HCT116 (cell line): Measurements from ENCODE around the gene TENM4. TPM values are rescaled to one million over a fixed set of nuclear protein-coding genes. Genes with fewer than 3 reads are reported as not detected.

Source experiments
- ATAC-seq: fragments of 200-7000 bp; cut with Tn5 transposase; 2 replicates; pipeline ENCODE4 v1.9.1; 2020; ENCODE audit warnings: mild to moderate bottlenecking, moderate library complexity
- BruUV-seq: library from RNA; stranded (reverse); fragments of 400-500 nt; replicated peaks from 2 replicates; lab custom pipeline; 2021; lab: Mats Ljungman, UMichigan
- CTCF ChIA-PET: fragments of 300-600 bp; sonication (Branson Sonifier 250); formaldehyde crosslinking; loops from one replicate; lab custom pipeline; 2021; ENCODE audit warnings: antibody characterized with exemption; lab: Charles Lee
- POLR2A ChIA-PET: fragments of 300-600, 350-600 bp; sonication (Branson Sonifier 250); formaldehyde crosslinking; loops from one replicate; lab custom pipeline; 2021; ENCODE audit warnings: antibody characterized with exemption; lab: Charles Lee
- RAD21 ChIA-PET, 2 experiments: fragments of 300-600 bp; sonication (Branson Sonifier 250); formaldehyde crosslinking; loops; one replicate each; lab custom pipeline; 2023; ENCODE audit warnings: low total read pairs in 2 of 2; ENCODE audit not compliant: uncharacterized antibody in 2 of 2, unreplicated experiment in 2 of 2, low non-redundant PET in 1 of 2; lab: Charles Lee
- DNase-seq: peaks from one replicate; pipeline ENCODE4 v3.0.0-alpha.2; 2010; ENCODE audit warnings: low read depth, low spot score
- H2AFZ ChIP-seq: fragments of 200-600 bp; shearing (Covaris generic), sonication (generic); 2 replicates; pipeline ENCODE4 v1.6.1; 2017; ENCODE audit warnings: low read depth, mixed run types, mixed read lengths, antibody characterized with exemption, low read length; ENCODE audit not compliant: poor library complexity, severe bottlenecking
- H3K27ac ChIP-seq: 2 replicates; pipeline ENCODE4 v1.5.1; 2012; ENCODE audit warnings: low read depth, low read length
- H3K27me3 ChIP-seq: fragments of 200-600 bp; sonication (generic); 2 replicates; pipeline ENCODE4 v1.6.1; 2016; ENCODE audit warnings: mixed run types, low read length, mixed read lengths; ENCODE audit not compliant: insufficient read depth
- H3K36me3 ChIP-seq, 2 experiments: fragments of 200-500 bp in 1 of 2; fragments of 200-600 bp in 1 of 2; sonication (Bioruptor generic) in 1 of 2; sonication (generic) in 1 of 2; 2 replicates each; pipeline versions ENCODE4 v1.5.1 to v1.6.1; 2014 to 2016; ENCODE audit warnings: low read length in 2 of 2, inconsistent platforms in 1 of 2, mixed read lengths in 1 of 2, mixed run types in 1 of 2; ENCODE audit not compliant: insufficient read depth in 2 of 2, control insufficient read depth in 1 of 2
- H3K4me1 ChIP-seq, 2 experiments: fragments of 200-600 bp in 1 of 2; sonication (generic) in 1 of 2; 2 replicates each; pipeline versions ENCODE4 v1.5.1 to v1.6.1; 2012 to 2017; ENCODE audit warnings: low read length in 2 of 2, inconsistent platforms in 1 of 2, mild to moderate bottlenecking in 1 of 2, mixed read lengths in 1 of 2, mixed run types in 1 of 2, moderate library complexity in 1 of 2; ENCODE audit not compliant: insufficient read depth in 2 of 2, control insufficient read depth in 1 of 2
- H3K4me2 ChIP-seq: fragments of 200-600 bp; sonication (generic); 2 replicates; pipeline ENCODE4 v1.6.1; 2017; ENCODE audit warnings: mixed run types, low read length, mixed read lengths
- H3K4me3 ChIP-seq, 2 experiments: fragments of 200-600 bp in 1 of 2; sonication (generic) in 1 of 2; replicated peaks in 1 of 2; 2 replicates each; pipeline ENCODE4 v1.5.1; 2011 to 2016; ENCODE audit warnings: low read length in 2 of 2, control low read depth in 1 of 2, low read depth in 1 of 2, mild to moderate bottlenecking in 1 of 2, mixed read lengths in 1 of 2, mixed run types in 1 of 2
- H3K79me2 ChIP-seq: fragments of 200-600 bp; sonication (generic); 2 replicates; pipeline ENCODE4 v1.6.1; 2017; ENCODE audit warnings: mild to moderate bottlenecking, mixed run types, low read length, moderate library complexity, mixed read lengths; ENCODE audit not compliant: insufficient read depth
- H3K9ac ChIP-seq: fragments of 200-600 bp; sonication (generic); 2 replicates; pipeline ENCODE4 v1.6.1; 2016; ENCODE audit warnings: low read length, mixed read lengths
- H3K9me2 ChIP-seq: fragments of 200-600 bp; sonication (generic), shearing (Covaris generic); 2 replicates; pipeline ENCODE4 v1.6.1; 2017; ENCODE audit warnings: mixed run types, mild to moderate bottlenecking, moderate library complexity; ENCODE audit not compliant: insufficient read depth
- H3K9me3 ChIP-seq, 2 experiments: fragments of 200-500 bp in 1 of 2; fragments of 200-600 bp in 1 of 2; sonication (Bioruptor generic) in 1 of 2; sonication (generic) in 1 of 2; 2 replicates each; pipeline ENCODE4 v1.6.1; 2014 to 2017; ENCODE audit warnings: low read length in 2 of 2, mixed read lengths in 2 of 2, inconsistent platforms in 1 of 2, low read depth in 1 of 2, mild to moderate bottlenecking in 1 of 2, mixed run types in 1 of 2, moderate library complexity in 1 of 2; ENCODE audit not compliant: control insufficient read depth in 1 of 2, insufficient read depth in 1 of 2
- H4K20me1 ChIP-seq: fragments of 200-600 bp; sonication (generic), shearing (Covaris generic); 2 replicates; pipeline ENCODE4 v1.6.1; 2017; ENCODE audit warnings: mixed run types, mild to moderate bottlenecking, moderate library complexity; ENCODE audit not compliant: insufficient read depth
- EZH2phosphoT487 ChIP-seq: fragments of 200-600 bp; IDR thresholded peaks from 2 replicates; pipeline ENCODE4 v1.6.1; 2018; ENCODE audit warnings: antibody characterized with exemption, borderline replicate concordance
- POLR2A ChIP-seq: IDR thresholded peaks from 2 replicates; pipeline ENCODE4 v1.7.0; 2011; ENCODE audit warnings: borderline replicate concordance; ENCODE audit not compliant: insufficient read depth, insufficient read length; ENCODE audit errors: extremely low read depth
- POLR2AphosphoS5 ChIP-seq: IDR thresholded peaks from 2 replicates; pipeline ENCODE4 v1.6.1; 2011; ENCODE audit warnings: mild to moderate bottlenecking, low read depth, low read length, moderate library complexity
- SIN3A ChIP-seq: IDR thresholded peaks from 2 replicates; pipeline ENCODE4 v1.6.1; 2012; ENCODE audit warnings: low read depth
- SP1 ChIP-seq: IDR thresholded peaks from 2 replicates; pipeline ENCODE4 v1.6.1; 2012; ENCODE audit warnings: low read depth
- YY1 ChIP-seq: IDR thresholded peaks from 2 replicates; pipeline ENCODE4 v1.6.1; 2011; ENCODE audit warnings: low read length, low read depth, moderate library complexity, mild to moderate bottlenecking; ENCODE audit not compliant: insufficient replicate concordance; ENCODE audit errors: extremely low read depth
- ZNF274 ChIP-seq: fragments of 200-500 bp; sonication (Bioruptor generic); IDR thresholded peaks from 2 replicates; pipeline ENCODE4 v1.6.1; 2014; ENCODE audit warnings: mild to moderate bottlenecking, low read depth, low read length, inconsistent platforms
- intact Hi-C: fragments of 100-400 bp; cut with micrococcal nuclease; formaldehyde crosslinking; loops from 2 replicates; pipeline ENCODE4 v1.10.0; 2022
- total RNA-seq: library from RNA; stranded (reverse); gene quantifications from one replicate; pipeline ENCODE4 v1.2.1, GENCODE V29; 2021; ENCODE audit not compliant: unreplicated experiment
- TF ChIP-seq, protein P1 (sequence below): IDR thresholded peaks from 2 replicates; pipeline ENCODE4 v1.6.1; 2011; ENCODE audit warnings: mild to moderate bottlenecking, low read length, moderate library complexity; ENCODE audit not compliant: insufficient replicate concordance; ENCODE audit errors: extremely low read depth
- TF ChIP-seq, protein P2 (sequence below): IDR thresholded peaks from 2 replicates; pipeline ENCODE4 v1.6.1; 2012; ENCODE audit warnings: low read depth
- TF ChIP-seq, protein P3 (sequence below): IDR thresholded peaks from 2 replicates; pipeline ENCODE4 v1.6.1; 2012
- TF ChIP-seq, protein P4 (sequence below), 3 experiments: fragments of 200-600 bp in 1 of 3; sonication (generic) in 1 of 3; IDR thresholded peaks in 2 of 3; conservative IDR thresholded peaks in 1 of 3; 2 replicates each; pipeline ENCODE4 v1.5.1; 2012 to 2017; ENCODE audit warnings: low read depth in 2 of 3, low read length in 2 of 3, antibody characterized with exemption in 1 of 3, borderline replicate concordance in 1 of 3, control low read depth in 1 of 3, mild to moderate bottlenecking in 1 of 3, mixed read lengths in 1 of 3, mixed run types in 1 of 3, moderate library complexity in 1 of 3; ENCODE audit not compliant: insufficient read depth in 1 of 3

Gene TENM4
- total RNA-seq, 1 experiment from 2014 or later: 0.05 TPM

DNA sequence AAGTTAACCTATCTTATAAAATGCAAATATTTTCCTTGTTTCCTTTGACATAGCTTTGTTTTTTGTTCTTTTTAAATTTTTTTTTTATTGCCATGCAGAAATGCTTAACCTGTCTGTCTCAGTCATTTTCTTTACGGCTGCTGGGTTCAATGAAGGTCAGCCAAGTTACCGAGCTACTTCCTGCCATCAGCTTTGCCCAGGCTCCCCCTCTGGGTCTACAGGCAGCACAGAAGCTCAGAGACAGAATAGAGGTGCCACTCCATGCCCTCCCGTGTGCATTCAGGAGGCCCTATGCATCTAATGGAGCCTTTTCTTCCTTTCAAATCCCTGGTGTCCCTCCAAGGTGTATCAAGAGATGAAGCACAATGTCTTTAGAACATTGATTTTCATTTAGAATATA, 455.2 kb downstream of the TENM4 start (continued):
- TF ChIP-seq, protein P1, sequence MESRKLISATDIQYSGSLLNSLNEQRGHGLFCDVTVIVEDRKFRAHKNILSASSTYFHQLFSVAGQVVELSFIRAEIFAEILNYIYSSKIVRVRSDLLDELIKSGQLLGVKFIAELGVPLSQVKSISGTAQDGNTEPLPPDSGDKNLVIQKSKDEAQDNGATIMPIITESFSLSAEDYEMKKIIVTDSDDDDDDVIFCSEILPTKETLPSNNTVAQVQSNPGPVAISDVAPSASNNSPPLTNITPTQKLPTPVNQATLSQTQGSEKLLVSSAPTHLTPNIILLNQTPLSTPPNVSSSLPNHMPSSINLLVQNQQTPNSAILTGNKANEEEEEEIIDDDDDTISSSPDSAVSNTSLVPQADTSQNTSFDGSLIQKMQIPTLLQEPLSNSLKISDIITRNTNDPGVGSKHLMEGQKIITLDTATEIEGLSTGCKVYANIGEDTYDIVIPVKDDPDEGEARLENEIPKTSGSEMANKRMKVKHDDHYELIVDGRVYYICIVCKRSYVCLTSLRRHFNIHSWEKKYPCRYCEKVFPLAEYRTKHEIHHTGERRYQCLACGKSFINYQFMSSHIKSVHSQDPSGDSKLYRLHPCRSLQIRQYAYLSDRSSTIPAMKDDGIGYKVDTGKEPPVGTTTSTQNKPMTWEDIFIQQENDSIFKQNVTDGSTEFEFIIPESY: no peak
- no peak for TF ChIP-seq POLR2AphosphoS5
- no peak for TF ChIP-seq POLR2A

DNA sequence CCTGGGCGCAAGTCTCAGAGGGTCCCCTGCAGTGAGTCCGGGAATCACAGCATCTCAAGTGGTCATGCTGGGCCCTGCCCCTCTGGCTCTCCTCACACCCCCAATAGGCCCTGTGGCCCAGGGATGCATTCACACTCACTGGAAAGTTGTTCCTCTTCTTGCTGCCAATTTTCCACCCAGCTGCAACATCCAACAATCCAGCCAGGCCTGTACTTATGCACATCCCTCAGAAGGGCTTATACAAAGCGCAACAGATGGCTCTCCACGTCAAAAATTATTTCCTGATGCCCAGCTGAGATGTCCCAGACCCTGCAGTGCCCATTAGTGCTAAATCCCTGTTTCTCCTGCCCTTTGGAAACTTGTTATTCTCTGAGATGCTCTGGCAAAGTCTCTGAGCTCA, 458.4 kb downstream of the TENM4 start:
- CTCF ChIA-PET: no interaction called here
- H2AFZ ChIP-seq: no peak overlapping the region
- peaks cover 16% of the 10 kb centered on the region for H3K27me3 ChIP-seq
- H3K4me3 ChIP-seq: no peak overlapping the region
- no peak overlapping the region for H3K9ac ChIP-seq
- no peaks in the 10 kb centered on the region for H3K79me2 ChIP-seq
- BruUV-seq: no TSS peak
- no peak for ATAC-seq
- no peaks in the 10 kb centered on the region for H4K20me1 ChIP-seq
- no peak for DNase-seq
- intact Hi-C loops: no loop called here
- no peaks in the 10 kb centered on the region for H3K4me1 ChIP-seq
- H3K9me2 ChIP-seq: no peaks in the 10 kb centered on the region
- H3K9me3 ChIP-seq: no peaks in the 10 kb centered on the region
- TF ChIP-seq, protein P2, sequence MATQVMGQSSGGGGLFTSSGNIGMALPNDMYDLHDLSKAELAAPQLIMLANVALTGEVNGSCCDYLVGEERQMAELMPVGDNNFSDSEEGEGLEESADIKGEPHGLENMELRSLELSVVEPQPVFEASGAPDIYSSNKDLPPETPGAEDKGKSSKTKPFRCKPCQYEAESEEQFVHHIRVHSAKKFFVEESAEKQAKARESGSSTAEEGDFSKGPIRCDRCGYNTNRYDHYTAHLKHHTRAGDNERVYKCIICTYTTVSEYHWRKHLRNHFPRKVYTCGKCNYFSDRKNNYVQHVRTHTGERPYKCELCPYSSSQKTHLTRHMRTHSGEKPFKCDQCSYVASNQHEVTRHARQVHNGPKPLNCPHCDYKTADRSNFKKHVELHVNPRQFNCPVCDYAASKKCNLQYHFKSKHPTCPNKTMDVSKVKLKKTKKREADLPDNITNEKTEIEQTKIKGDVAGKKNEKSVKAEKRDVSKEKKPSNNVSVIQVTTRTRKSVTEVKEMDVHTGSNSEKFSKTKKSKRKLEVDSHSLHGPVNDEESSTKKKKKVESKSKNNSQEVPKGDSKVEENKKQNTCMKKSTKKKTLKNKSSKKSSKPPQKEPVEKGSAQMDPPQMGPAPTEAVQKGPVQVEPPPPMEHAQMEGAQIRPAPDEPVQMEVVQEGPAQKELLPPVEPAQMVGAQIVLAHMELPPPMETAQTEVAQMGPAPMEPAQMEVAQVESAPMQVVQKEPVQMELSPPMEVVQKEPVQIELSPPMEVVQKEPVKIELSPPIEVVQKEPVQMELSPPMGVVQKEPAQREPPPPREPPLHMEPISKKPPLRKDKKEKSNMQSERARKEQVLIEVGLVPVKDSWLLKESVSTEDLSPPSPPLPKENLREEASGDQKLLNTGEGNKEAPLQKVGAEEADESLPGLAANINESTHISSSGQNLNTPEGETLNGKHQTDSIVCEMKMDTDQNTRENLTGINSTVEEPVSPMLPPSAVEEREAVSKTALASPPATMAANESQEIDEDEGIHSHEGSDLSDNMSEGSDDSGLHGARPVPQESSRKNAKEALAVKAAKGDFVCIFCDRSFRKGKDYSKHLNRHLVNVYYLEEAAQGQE: no peak
- no peak for TF ChIP-seq SIN3A
- no peak for TF ChIP-seq ZNF274
- TF ChIP-seq, protein P3, sequence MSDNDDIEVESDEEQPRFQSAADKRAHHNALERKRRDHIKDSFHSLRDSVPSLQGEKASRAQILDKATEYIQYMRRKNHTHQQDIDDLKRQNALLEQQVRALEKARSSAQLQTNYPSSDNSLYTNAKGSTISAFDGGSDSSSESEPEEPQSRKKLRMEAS: no peak
- TF ChIP-seq, protein P4, sequence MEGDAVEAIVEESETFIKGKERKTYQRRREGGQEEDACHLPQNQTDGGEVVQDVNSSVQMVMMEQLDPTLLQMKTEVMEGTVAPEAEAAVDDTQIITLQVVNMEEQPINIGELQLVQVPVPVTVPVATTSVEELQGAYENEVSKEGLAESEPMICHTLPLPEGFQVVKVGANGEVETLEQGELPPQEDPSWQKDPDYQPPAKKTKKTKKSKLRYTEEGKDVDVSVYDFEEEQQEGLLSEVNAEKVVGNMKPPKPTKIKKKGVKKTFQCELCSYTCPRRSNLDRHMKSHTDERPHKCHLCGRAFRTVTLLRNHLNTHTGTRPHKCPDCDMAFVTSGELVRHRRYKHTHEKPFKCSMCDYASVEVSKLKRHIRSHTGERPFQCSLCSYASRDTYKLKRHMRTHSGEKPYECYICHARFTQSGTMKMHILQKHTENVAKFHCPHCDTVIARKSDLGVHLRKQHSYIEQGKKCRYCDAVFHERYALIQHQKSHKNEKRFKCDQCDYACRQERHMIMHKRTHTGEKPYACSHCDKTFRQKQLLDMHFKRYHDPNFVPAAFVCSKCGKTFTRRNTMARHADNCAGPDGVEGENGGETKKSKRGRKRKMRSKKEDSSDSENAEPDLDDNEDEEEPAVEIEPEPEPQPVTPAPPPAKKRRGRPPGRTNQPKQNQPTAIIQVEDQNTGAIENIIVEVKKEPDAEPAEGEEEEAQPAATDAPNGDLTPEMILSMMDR (IDR thresholded peaks at IDR 0.05 in 2 of 3, conservative IDR thresholded peaks at IDR 0.05 in 1 of 3; ENCODE audit: borderline replicate concordance in 1 of 3, insufficient read depth in 1 of 3, low read depth in 2 of 3, low read length in 2 of 3): no peak
- TF ChIP-seq SP1: no peak
- no peak for TF ChIP-seq EZH2phosphoT487
- no peak for TF ChIP-seq POLR2A
- no peak for TF ChIP-seq YY1
- TF ChIP-seq, all 23 proteins: peak for 0
- Histone ChIP-seq H3K27ac (no peak overlapping the region), H3K4me2 (no peak overlapping the region), H3K36me3 (no peaks in the 10 kb centered on the region)
- POLR2A ChIA-PET: no interaction called here
- RAD21 ChIA-PET: no interaction called here
